Liver (tissue), 9 donors: ENCODE measurements around the gene PPP1R36. TPM values are rescaled to one million over a fixed set of nuclear protein-coding genes. Genes with fewer than 3 reads are reported as not detected.

ENCODE experiments used
- DNase-seq: peaks from one replicate; pipeline ENCODE4 v3.0.0-alpha.2; 2017; ENCODE audit warnings: low spot score
- H3K27ac ChIP-seq, 2 donors: one replicate each; pipeline ENCODE4 v1.7.0; 2013; ENCODE audit warnings: inconsistent platforms in 2 of 2, low read length in 2 of 2, control low read depth in 1 of 2, low read depth in 1 of 2, mild to moderate bottlenecking in 1 of 2
- H3K27me3 ChIP-seq, 4 donors: one replicate each; pipeline versions ENCODE4 v1.6.1 to v1.7.0; 2013; ENCODE audit warnings: low read length in 3 of 4, inconsistent platforms in 1 of 4, mild to moderate bottlenecking in 1 of 4, moderate library complexity in 1 of 4; ENCODE audit not compliant: control insufficient read depth in 4 of 4, insufficient read depth in 4 of 4
- H3K36me3 ChIP-seq, 4 donors: one replicate each; pipeline versions ENCODE4 v1.6.1 to v1.7.0; 2013; ENCODE audit warnings: low read length in 3 of 4, mild to moderate bottlenecking in 3 of 4, low read depth in 1 of 4, moderate library complexity in 1 of 4; ENCODE audit not compliant: control insufficient read depth in 4 of 4, insufficient read depth in 3 of 4
- H3K4me1 ChIP-seq, 4 donors: one replicate each; pipeline versions ENCODE4 v1.6.1 to v1.7.0; 2013; ENCODE audit warnings: low read length in 3 of 4, mild to moderate bottlenecking in 3 of 4, moderate library complexity in 1 of 4; ENCODE audit not compliant: control insufficient read depth in 4 of 4, insufficient read depth in 4 of 4
- H3K4me3 ChIP-seq, 3 donors: one replicate each; pipeline versions ENCODE4 v1.6.1 to v1.7.0; 2013; ENCODE audit warnings: low read length in 3 of 3, control low read depth in 1 of 3, low read depth in 1 of 3, mild to moderate bottlenecking in 1 of 3
- H3K9ac ChIP-seq, 2 donors: one replicate each; pipeline ENCODE4 v1.7.0; 2013; ENCODE audit warnings: low read length in 2 of 2, mild to moderate bottlenecking in 2 of 2, moderate library complexity in 2 of 2, control low read depth in 1 of 2, low read depth in 1 of 2
- H3K9me3 ChIP-seq, 4 donors: one replicate each; pipeline versions ENCODE4 v1.6.1 to v1.7.0; 2013; ENCODE audit warnings: low read length in 3 of 4; ENCODE audit not compliant: control insufficient read depth in 4 of 4
- EGR1 ChIP-seq, 2 donors: IDR thresholded peaks; 2 replicates each; pipeline ENCODE4 v1.6.1; 2016 to 2018; ENCODE audit warnings: antibody characterized with exemption in 2 of 2, low read depth in 2 of 2
- FOXA1 ChIP-seq: IDR thresholded peaks from 2 replicates; pipeline ENCODE4 v1.6.1; 2016; ENCODE audit warnings: antibody characterized with exemption
- FOXA2 ChIP-seq: IDR thresholded peaks from 2 replicates; pipeline ENCODE4 v1.6.1; 2016; ENCODE audit warnings: antibody characterized with exemption
- GABPA ChIP-seq, 2 donors: IDR thresholded peaks in 1 of 2; conservative IDR thresholded peaks in 1 of 2; 2 replicates each; pipeline ENCODE4 v1.6.1; 2016; ENCODE audit warnings: antibody characterized with exemption in 2 of 2, mild to moderate bottlenecking in 1 of 2, moderate library complexity in 1 of 2
- HNF4A ChIP-seq, 2 donors: conservative IDR thresholded peaks; 2 replicates each; pipeline ENCODE4 v1.6.1; 2016; ENCODE audit warnings: antibody characterized with exemption in 2 of 2, mild to moderate bottlenecking in 2 of 2
- HNF4G ChIP-seq: IDR thresholded peaks from 2 replicates; pipeline ENCODE4 v1.6.1; 2016; ENCODE audit warnings: antibody characterized with exemption
- JUND ChIP-seq, 2 donors: IDR thresholded peaks; 2 replicates each; pipeline ENCODE4 v1.6.1; 2016; ENCODE audit warnings: antibody characterized with exemption in 2 of 2
- NR2F2 ChIP-seq: IDR thresholded peaks from 2 replicates; pipeline ENCODE4 v1.6.1; 2016; ENCODE audit warnings: antibody characterized with exemption
- RAD21 ChIP-seq, 2 donors: IDR thresholded peaks; 2 replicates each; pipeline ENCODE4 v1.6.1; 2016; ENCODE audit warnings: antibody characterized with exemption in 2 of 2, mild to moderate bottlenecking in 2 of 2
- RXRA ChIP-seq, 2 donors: IDR thresholded peaks; 2 replicates each; pipeline ENCODE4 v1.6.1; 2017 to 2018; ENCODE audit warnings: antibody characterized with exemption in 2 of 2, mild to moderate bottlenecking in 1 of 2
- SP1 ChIP-seq: IDR thresholded peaks from 2 replicates; pipeline ENCODE4 v1.6.1; 2018; ENCODE audit warnings: antibody characterized with exemption, mild to moderate bottlenecking
- TAF1 ChIP-seq: conservative IDR thresholded peaks from 2 replicates; pipeline ENCODE4 v1.6.1; 2016; ENCODE audit warnings: antibody characterized with exemption, mild to moderate bottlenecking
- YY1 ChIP-seq: IDR thresholded peaks from 2 replicates; pipeline ENCODE4 v1.6.1; 2016; ENCODE audit warnings: antibody characterized with exemption, mild to moderate bottlenecking
- WGBS: extraction: QIAGEN DNeasy Blood & Tissue Kit; methylation state at CpG from one replicate; pipeline ENCODE4 v1.1.7; 2013; 5-methylcytosine and 5-hydroxymethylcytosine counted together
- polyA plus RNA-seq, 2 donors: library from polyadenylated mRNA; stranded (reverse) in 1 of 2; unstranded in 1 of 2; fragments of 200-250 nt in 1 of 2; fragments of >200 nt in 1 of 2; fragmentation: Nextera tagmentation in 1 of 2; extraction: Ambion mirVana in 1 of 2; gene quantifications; one replicate each; pipeline versions ENCODE4 v1.2.1 to v1.2.3, GENCODE V29; 2013 to 2015
- total RNA-seq, 2 donors: library from RNA; depleted of rRNA; stranded (reverse); fragments of >200 nt; gene quantifications; one replicate each; pipeline ENCODE4 v1.2.3, GENCODE V29; 2014
- TF ChIP-seq, protein P1 (sequence below): IDR thresholded peaks from 2 replicates; pipeline ENCODE4 v1.6.1; 2016; ENCODE audit warnings: antibody characterized with exemption, mild to moderate bottlenecking
- TF ChIP-seq, protein P2 (sequence below): IDR thresholded peaks from 2 replicates; pipeline ENCODE4 v1.6.1; 2016; ENCODE audit warnings: antibody characterized with exemption
- TF ChIP-seq, protein P3 (sequence below): IDR thresholded peaks from 2 replicates; pipeline ENCODE4 v1.6.1; 2016; ENCODE audit warnings: antibody characterized with exemption
- TF ChIP-seq, protein P4 (sequence below): IDR thresholded peaks from 2 replicates; pipeline ENCODE4 v1.6.1; 2016; ENCODE audit warnings: antibody characterized with exemption
- TF ChIP-seq, protein P5 (sequence below): fragments of 150-350 bp; IDR thresholded peaks from 2 replicates; pipeline ENCODE4 v1.5.1; 2017; ENCODE audit warnings: improper control_type of control experiment, low read depth, low read length; ENCODE audit not compliant: missing input control
- donor health status: healthy.
- donor health status: healthy.
- donor health status: healthy.
- donor health status: healthy.
- donor health status: healthy.

Gene PPP1R36
- total and polyA plus RNA-seq, 4 donors, result 0.08 to 0.09 (median 0.08) TPM; not detected in 1

DNA sequence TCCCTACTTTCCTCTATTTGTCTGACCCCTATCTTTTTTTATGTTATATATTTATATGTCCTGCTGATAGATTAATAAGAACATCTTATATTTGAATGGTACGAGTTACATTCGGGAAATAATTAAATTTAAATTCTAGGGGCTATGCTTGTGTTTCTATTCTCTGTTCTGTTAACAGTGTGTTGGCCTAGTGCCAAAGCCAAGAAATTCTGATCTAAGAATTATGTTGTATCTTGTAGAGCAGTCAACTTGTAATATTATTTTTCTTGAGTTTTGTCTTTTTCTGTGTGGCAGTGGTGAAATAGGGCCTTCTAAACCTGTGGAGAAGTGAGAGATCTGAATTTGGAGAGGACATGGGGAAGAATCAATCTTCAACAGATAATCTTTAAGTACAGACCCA, 18.2 kb upstream of the PPP1R36 start:
- no peaks in the 10 kb centered on the region for H3K9me3 ChIP-seq
- no peak overlapping the region for H3K4me3 ChIP-seq
- no peaks in the 10 kb centered on the region for H3K27me3 ChIP-seq
- no peaks in the 10 kb centered on the region for H3K36me3 ChIP-seq
- no peaks in the 10 kb centered on the region for H3K4me1 ChIP-seq
- DNase-seq, result no peak
- H3K27ac ChIP-seq, result no peak overlapping the region
- TF ChIP-seq FOXA1 (no peak), FOXA2 (no peak), NR2F2 (no peak), RXRA (IDR thresholded peaks at IDR 0.05) (no peak), HNF4G (no peak), GABPA (IDR thresholded peaks at IDR 0.05 in 1 of 2, conservative IDR thresholded peaks at IDR 0.05 in 1 of 2) (no peak), TAF1 (no peak), YY1 (no peak), HNF4A (conservative IDR thresholded peaks at IDR 0.05) (no peak), JUND (IDR thresholded peaks at IDR 0.05) (no peak), EGR1 (IDR thresholded peaks at IDR 0.05; ENCODE audit: low read depth in 2 of 2) (no peak), SP1 (no peak), RAD21 (IDR thresholded peaks at IDR 0.05) (no peak)
- TF ChIP-seq, protein P1, sequence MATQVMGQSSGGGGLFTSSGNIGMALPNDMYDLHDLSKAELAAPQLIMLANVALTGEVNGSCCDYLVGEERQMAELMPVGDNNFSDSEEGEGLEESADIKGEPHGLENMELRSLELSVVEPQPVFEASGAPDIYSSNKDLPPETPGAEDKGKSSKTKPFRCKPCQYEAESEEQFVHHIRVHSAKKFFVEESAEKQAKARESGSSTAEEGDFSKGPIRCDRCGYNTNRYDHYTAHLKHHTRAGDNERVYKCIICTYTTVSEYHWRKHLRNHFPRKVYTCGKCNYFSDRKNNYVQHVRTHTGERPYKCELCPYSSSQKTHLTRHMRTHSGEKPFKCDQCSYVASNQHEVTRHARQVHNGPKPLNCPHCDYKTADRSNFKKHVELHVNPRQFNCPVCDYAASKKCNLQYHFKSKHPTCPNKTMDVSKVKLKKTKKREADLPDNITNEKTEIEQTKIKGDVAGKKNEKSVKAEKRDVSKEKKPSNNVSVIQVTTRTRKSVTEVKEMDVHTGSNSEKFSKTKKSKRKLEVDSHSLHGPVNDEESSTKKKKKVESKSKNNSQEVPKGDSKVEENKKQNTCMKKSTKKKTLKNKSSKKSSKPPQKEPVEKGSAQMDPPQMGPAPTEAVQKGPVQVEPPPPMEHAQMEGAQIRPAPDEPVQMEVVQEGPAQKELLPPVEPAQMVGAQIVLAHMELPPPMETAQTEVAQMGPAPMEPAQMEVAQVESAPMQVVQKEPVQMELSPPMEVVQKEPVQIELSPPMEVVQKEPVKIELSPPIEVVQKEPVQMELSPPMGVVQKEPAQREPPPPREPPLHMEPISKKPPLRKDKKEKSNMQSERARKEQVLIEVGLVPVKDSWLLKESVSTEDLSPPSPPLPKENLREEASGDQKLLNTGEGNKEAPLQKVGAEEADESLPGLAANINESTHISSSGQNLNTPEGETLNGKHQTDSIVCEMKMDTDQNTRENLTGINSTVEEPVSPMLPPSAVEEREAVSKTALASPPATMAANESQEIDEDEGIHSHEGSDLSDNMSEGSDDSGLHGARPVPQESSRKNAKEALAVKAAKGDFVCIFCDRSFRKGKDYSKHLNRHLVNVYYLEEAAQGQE, result no peak
- TF ChIP-seq, protein P2, sequence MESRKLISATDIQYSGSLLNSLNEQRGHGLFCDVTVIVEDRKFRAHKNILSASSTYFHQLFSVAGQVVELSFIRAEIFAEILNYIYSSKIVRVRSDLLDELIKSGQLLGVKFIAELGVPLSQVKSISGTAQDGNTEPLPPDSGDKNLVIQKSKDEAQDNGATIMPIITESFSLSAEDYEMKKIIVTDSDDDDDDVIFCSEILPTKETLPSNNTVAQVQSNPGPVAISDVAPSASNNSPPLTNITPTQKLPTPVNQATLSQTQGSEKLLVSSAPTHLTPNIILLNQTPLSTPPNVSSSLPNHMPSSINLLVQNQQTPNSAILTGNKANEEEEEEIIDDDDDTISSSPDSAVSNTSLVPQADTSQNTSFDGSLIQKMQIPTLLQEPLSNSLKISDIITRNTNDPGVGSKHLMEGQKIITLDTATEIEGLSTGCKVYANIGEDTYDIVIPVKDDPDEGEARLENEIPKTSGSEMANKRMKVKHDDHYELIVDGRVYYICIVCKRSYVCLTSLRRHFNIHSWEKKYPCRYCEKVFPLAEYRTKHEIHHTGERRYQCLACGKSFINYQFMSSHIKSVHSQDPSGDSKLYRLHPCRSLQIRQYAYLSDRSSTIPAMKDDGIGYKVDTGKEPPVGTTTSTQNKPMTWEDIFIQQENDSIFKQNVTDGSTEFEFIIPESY, result no peak
- TF ChIP-seq, protein P3, sequence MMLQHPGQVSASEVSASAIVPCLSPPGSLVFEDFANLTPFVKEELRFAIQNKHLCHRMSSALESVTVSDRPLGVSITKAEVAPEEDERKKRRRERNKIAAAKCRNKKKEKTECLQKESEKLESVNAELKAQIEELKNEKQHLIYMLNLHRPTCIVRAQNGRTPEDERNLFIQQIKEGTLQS, result no peak
- TF ChIP-seq, protein P4, sequence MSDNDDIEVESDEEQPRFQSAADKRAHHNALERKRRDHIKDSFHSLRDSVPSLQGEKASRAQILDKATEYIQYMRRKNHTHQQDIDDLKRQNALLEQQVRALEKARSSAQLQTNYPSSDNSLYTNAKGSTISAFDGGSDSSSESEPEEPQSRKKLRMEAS, result no peak
- TF ChIP-seq, protein P5, sequence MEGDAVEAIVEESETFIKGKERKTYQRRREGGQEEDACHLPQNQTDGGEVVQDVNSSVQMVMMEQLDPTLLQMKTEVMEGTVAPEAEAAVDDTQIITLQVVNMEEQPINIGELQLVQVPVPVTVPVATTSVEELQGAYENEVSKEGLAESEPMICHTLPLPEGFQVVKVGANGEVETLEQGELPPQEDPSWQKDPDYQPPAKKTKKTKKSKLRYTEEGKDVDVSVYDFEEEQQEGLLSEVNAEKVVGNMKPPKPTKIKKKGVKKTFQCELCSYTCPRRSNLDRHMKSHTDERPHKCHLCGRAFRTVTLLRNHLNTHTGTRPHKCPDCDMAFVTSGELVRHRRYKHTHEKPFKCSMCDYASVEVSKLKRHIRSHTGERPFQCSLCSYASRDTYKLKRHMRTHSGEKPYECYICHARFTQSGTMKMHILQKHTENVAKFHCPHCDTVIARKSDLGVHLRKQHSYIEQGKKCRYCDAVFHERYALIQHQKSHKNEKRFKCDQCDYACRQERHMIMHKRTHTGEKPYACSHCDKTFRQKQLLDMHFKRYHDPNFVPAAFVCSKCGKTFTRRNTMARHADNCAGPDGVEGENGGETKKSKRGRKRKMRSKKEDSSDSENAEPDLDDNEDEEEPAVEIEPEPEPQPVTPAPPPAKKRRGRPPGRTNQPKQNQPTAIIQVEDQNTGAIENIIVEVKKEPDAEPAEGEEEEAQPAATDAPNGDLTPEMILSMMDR, result no peak
- H3K9ac ChIP-seq, result no peak overlapping the region
- 80% methylated on average over 2 of the region's 2 CpGs for WGBS
